G401 (cell line): Measurements from ENCODE around the gene PHLDB3. TPM values are rescaled to one million over a fixed set of nuclear protein-coding genes. Genes with fewer than 3 reads are reported as not detected.
A peak's percentile ranks its signal among the peaks of the same experiment; 100 is the strongest.

Experiments
- DNase-seq: peaks from one replicate; pipeline ENCODE4 v3.0.0-alpha.2; 2015; ENCODE audit warnings: low spot score
- in situ Hi-C: cut with HindIII; loops from 2 replicates; pipeline ENCODE4 v1.10.0; 2016; ENCODE audit warnings: low sequenced_read_pairs, mixed read lengths
- total RNA-seq: library from RNA; depleted of rRNA; stranded (reverse); fragments of >200 nt; shearing (Covaris generic); gene quantifications from 2 replicates; pipeline ENCODE4 v1.2.3, GENCODE V29; 2014

Gene PHLDB3
- total RNA-seq, 1 experiment from 2014 or later: 51.2 TPM

DNA sequence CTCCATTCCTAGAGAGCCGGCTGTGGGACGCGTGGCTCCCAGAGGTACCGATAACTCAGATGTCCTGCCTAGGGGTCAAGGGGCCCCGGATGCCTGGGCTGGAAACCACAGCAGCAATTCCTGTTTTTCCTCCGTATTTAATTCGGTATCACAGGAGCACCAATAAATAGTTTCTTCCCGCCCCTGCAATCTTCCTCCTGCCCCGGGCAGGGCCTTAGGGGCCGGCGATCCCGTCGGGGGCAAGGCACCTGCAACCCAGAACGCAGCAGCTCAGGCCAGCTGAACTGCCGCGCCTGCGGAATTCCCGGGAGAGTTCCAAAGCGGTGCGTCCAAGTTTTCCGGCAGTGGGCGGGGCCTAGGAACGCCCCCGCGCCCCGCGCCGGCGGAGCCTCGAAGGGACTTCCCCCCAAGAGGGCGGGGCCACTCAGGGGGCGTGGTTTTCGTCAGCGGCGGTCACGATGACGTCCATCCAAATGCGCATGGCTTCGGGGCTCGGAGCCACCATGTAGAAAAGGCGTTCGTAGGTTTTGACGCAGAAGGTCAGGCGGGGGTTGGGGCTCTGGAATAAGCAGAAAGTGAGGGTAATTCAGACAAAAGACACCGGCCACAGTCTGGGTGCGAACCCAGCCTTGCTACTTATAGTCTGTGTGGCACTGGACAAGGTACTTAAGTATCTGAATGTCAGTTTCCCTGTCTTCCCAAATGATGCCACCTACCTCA, 29.4 kb downstream of the PHLDB3 start:
- peak; percentile 47 for DNase-seq
- in situ Hi-C loops: no loop called here

- no peak for DNase-seq
- in situ Hi-C loops: no loop called here
Measured at GRCh38 chr19:43474487-43474886, 30.1 kb downstream of the PHLDB3 start.

GRCh38 chr19:43471091-43471490, 33.5 kb downstream of the PHLDB3 start:
- no peak for DNase-seq
- in situ Hi-C loops: no loop called here

DNA sequence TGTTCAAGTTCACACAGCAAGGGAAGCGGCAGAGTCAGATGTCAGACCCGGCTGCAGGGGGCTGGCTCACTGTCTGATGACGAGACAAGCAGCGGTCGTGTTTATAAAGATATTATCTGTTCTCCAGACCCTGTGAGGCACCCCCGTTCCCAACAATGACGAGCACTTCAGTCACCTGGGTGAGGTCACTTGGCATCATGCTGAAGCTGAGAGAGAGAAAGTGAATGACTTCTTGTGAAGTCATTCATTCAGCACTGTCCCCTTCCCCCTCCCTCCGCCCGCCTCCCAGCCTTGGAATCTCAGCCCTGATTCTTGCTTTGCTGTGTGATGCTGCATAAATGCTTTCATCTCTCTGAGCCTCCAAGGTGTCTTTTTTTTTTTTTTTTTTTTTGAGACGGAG, 34.3 kb downstream of the PHLDB3 start:
- no peak for DNase-seq
- in situ Hi-C loops: no loop called here

DNA sequence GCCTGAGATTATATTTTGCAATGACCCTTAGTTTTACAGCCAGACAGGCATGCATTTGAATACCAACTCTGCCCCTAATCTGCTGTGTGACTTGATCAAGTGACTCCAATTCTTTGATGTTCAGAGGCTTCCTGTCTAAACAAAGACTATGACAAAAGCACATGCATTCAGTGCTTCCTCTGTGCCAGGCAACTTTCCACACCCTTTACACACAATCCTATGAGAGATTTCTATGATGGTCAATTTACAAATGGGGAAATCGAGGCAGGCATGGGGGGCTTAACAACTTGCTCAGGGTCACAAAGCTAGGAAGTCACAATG, 35.4 kb downstream of the PHLDB3 start:
- in situ Hi-C loops: no loop called here

DNA sequence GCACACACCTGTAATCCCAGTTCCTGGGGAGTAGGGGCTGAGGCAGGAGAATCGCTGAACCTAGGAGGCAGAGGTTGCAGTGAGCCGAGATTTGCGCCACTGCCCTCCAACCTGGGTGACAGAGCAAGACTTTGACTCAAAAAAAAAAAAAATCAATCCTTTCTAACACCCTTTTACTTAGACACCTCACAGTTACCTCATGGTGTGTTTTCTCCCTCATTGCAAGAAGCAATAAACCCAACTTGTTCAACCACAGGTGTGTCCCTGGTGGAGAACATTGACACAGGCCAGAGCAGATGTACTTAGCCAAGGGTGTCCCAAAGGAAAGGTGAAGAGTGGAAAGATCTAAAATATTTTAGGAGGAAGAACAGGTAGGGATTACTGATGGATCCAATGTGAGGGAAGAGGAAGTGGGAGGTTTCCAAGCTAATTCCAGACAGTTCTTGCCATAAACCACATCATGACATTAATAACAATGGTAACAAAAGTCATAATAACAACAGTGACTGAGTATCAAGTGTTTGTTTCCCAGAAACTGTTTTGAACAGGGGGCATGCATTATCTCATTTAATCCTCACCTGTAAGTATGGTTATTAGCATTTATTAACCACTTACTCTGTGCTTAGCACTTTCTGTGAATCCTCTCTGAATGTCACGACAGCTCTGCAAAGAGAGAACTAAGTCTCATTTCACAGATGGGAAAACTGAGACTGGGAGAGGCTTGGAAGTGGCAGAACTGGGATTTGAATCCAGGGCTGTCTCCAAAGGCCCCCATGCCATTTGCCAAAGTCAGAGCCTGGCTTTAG, 36.0 kb downstream of the PHLDB3 start:
- DNase-seq: no peak
- in situ Hi-C loops: no loop called here

More for the DNA sequence above, 35.4 kb downstream of the PHLDB3 start:
- no peak for DNase-seq

DNA sequence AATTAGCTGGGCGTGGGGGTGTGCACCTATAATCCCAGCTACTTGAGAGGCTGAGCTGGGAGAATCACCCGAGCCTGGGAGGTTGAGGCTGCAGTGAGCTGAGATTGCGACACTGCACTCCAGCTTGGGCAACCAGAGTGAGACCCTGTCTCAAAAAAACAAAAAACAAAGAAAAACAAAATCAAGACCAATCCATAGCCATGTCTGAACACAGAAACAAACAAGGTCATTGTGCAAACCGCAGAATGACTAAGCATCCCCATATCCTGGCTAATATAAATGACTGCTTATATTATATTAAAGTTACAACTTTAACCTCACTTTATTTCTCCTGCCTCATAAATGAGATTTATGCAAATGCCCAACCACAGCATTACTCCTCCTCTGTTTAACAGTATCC, 36.8 kb downstream of the PHLDB3 start:
- in situ Hi-C loops: no loop called here
- no peak for DNase-seq

DNA sequence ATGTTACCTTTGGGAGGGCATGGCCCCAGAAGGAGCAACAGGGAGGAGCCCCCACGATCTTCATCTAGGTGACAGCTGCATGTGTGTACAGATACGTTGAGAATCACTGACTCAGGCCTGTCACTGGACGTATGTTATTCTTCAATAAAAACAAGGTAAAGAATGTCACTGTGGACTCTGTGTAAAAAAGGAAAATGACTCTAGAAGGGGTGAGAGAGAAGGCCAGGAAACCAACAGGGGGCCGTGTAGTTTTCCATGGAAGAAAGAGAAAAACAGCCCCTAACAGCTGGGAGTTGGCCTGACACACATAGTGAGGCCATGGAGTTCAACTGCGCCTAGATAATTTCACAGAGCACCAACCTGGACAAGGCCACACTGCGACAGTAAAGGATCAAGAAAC, 37.3 kb downstream of the PHLDB3 start:
- in situ Hi-C loops: no loop called here
- DNase-seq: no peak

DNA sequence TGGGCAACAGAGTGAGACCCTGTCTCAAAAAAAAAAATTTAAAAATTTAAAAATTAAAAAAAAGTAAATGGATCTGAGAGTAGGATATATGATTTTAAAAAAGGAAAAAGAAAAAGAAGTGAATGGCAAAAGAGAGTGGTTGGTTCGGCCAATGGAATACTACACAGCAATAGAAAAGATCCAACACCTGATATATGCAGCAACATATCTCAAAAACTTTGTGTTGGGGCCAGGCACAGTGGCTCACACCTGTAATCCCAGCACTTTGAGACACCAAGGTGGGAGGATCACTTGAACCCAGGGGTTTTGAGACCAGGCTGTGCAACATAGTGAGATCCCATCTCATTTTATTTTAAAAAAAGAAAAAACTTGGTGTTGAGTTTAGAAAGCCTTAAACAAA, 37.8 kb downstream of the PHLDB3 start:
- in situ Hi-C loops: no loop called here
- DNase-seq: no peak

GRCh38 chr19:43465468-43466120, 39.0 kb downstream of the PHLDB3 start, which contains the start of gene LYPD3:
LYPD3 (minus strand) TSS chr19:43465608; CDS start chr19:43465571, 37 bp downstream.
- DNase-seq: no peak

DNA sequence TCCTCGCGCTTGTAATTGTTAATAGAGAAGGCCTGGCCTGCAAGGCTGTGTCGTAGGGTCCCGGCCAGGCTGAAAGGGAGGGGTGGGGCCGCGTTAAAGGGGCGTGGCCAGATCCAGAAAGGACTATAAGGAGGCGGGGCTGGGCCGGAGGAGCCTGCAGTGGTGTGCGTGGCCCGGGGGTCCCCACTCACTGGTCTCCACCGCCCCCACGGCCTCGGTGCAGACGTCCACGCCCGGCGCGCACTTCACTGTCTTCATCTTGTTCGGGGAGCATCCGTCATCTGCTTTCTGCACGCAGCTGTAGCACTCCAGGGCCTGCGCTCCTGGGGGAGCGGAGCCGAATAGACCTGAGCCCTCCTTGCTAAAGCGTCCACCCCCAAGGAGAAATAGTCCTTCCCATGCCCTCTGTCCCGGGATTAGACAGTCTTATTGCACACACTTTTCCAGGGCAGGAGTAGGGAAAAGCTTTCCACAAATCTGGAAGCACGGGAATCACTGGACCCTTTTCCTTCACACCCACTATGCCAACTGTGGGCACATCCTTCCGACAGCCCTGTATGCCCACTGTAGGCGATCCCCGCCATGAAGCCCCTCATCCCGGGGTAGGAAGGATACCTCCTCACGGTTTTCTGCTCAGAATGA, 40.3 kb downstream of the PHLDB3 start:
- in situ Hi-C loops: no loop called here
- DNase-seq: no peak

More at GRCh38 chr19:43465468-43466120, 39.0 kb downstream of the PHLDB3 start, which contains the start of gene LYPD3:
- in situ Hi-C loops: no loop called here

- in situ Hi-C loops: no loop called here
- DNase-seq: peak; percentile 70
Measured at GRCh38 chr19:43463381-43464133, 41.0 kb downstream of the PHLDB3 start.

GRCh38 chr19:43462785-43463380, 41.7 kb downstream of the PHLDB3 start:
- no peak for DNase-seq
- in situ Hi-C loops: no loop called here

DNA sequence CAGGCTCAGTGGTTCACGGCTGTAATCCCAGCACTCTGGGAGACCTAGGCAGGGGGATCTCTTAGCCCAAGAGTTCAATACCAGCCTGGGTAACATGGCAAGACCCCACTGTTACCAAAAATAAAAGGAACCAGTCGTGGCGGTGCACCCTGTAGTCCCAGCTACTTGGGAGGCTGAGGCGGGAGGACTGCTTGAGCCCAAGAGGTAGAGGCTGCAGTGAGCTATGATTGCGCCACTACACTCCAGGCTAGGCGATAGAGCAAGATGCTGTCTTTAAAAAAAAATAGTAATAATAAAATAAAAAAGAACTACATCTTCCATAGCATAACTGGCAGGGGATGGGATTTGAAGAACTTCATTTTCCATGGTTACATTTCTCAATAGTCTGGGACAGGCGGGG, 42.2 kb downstream of the PHLDB3 start:
- no peak for DNase-seq
- in situ Hi-C loops: no loop called here

- in situ Hi-C loops: no loop called here
- DNase-seq: no peak
Measured at GRCh38 chr19:43461303-43461702, 43.2 kb downstream of the PHLDB3 start.

- in situ Hi-C loops: no loop called here
- DNase-seq: no peak
Measured at GRCh38 chr19:43460362-43461016, 44.1 kb downstream of the PHLDB3 start.

DNA sequence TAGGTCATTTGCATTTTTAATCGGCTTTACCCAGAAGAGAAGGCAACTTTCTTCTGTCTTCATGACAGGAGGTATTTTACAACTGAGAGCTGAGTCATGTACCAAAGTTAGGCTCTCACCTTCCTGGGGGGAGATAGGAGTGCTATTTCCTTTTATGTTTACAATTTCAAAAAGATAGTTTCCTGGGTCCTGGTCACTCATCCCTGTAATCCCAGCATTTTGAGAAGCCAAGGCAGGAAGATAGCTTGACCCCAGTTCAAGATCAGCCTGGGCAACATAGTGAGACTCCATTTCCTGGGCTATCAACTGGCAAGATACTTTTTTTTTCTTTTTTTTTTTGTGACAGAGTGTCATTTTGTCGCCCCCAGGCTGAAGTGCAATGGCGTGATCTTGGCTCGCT, 46.7 kb downstream of the PHLDB3 start:
- no peak for DNase-seq
- in situ Hi-C loops: no loop called here
